HG03571 (cell line): ENCODE data around the gene ABHD6.
"Not testable (repeated sequence)": the region's sequence is repeated elsewhere in the genome, so short reads cannot be mapped to it uniquely, and the experiment has no call there.

Experiments
- ATAC-seq: cut with Tn5 transposase; IDR thresholded peaks from one replicate; pipeline ENCODE4 v1.9.1; 2021; ENCODE audit not compliant: unreplicated experiment

ABHD6 gene

GRCh38 chr3:58337190-58337589, 99.6 kb downstream of the ABHD6 start:
- no peak for ATAC-seq

- ATAC-seq: not testable (repeated sequence)
Observed at GRCh38 chr3:58339146-58339545, 101.6 kb downstream of the ABHD6 start.

- ATAC-seq: no peak
Observed at GRCh38 chr3:58340594-58341244, 103.1 kb downstream of the ABHD6 start.

GRCh38 chr3:58341376-58341775, 103.8 kb downstream of the ABHD6 start:
- no peak for ATAC-seq

GRCh38 chr3:58342676-58343075, 105.1 kb downstream of the ABHD6 start:
- no peak for ATAC-seq
